HepG2 (cell line): Measurements from ENCODE around the gene LHFPL2. TPM values are rescaled to one million over a fixed set of nuclear protein-coding genes. Genes with fewer than 3 reads are reported as not detected.

Source experiments
- CHCHD3 ChIP-seq: sonication (generic); formaldehyde crosslinking; IDR thresholded peaks from 2 replicates; pipeline ENCODE4 v1.8.0; 2022; ENCODE audit warnings: mild to moderate bottlenecking, missing genetic modification reagents, moderate library complexity
- ZFYVE20 ChIP-seq: sonication (generic); formaldehyde crosslinking; IDR thresholded peaks from 2 replicates; pipeline ENCODE4 v1.8.0; 2023; ENCODE audit warnings: low read depth, mild to moderate bottlenecking, moderate library complexity, missing genetic modification reagents, borderline replicate concordance
- ZNF350 ChIP-seq: sonication (generic); formaldehyde crosslinking; IDR thresholded peaks from 2 replicates; pipeline ENCODE4 v1.4.0; 2020; ENCODE audit warnings: mild to moderate bottlenecking, low read depth, missing genetic modification reagents, borderline replicate concordance
- ZNF468 ChIP-seq: sonication (generic); formaldehyde crosslinking; IDR thresholded peaks from 2 replicates; pipeline ENCODE4 v1.8.0; 2022; ENCODE audit warnings: mild to moderate bottlenecking, moderate library complexity, missing genetic modification reagents
- ZNF501 ChIP-seq: sonication (generic); formaldehyde crosslinking; IDR thresholded peaks from 2 replicates; pipeline ENCODE4 v1.5.1; 2020; ENCODE audit warnings: mild to moderate bottlenecking, moderate library complexity, missing genetic modification reagents
- polyA plus RNA-seq, 8 experiments: library from polyadenylated mRNA; depleted of rRNA in 3 of 8; stranded (reverse) in 7 of 8; unstranded in 1 of 8; fragments of >200 nt; fragmentation: Illumina TruSeq in 4 of 8; extraction: Trizol in 4 of 8; gene quantifications; 2 replicates each; pipeline versions ENCODE4 v1.2.1 to v1.2.3, GENCODE V29; 2011 to 2016; ENCODE audit warnings: low read depth in 4 of 8, missing spikeins in 1 of 8, mixed read lengths in 1 of 8; ENCODE audit not compliant: insufficient read depth in 1 of 8
- total RNA-seq, 5 experiments: library from RNA; depleted of rRNA; stranded (reverse); fragments of >200 nt; fragmentation: Illumina TruSeq; extraction: Trizol; gene quantifications; 2 replicates each; pipeline ENCODE4 v1.2.3, GENCODE V29; 2016; ENCODE audit warnings: low read depth in 1 of 5
- TF ChIP-seq, protein P1 (sequence below): sonication (generic); formaldehyde crosslinking; IDR thresholded peaks from 2 replicates; pipeline ENCODE4 v1.5.0; 2020; ENCODE audit warnings: mild to moderate bottlenecking, missing genetic modification reagents
- TF ChIP-seq, protein P2 (sequence below): sonication (generic); formaldehyde crosslinking; IDR thresholded peaks from 2 replicates; pipeline ENCODE4 v1.4.0; 2020; ENCODE audit warnings: missing genetic modification reagents
- TF ChIP-seq, protein P3 (sequence below): sonication (generic); formaldehyde crosslinking; IDR thresholded peaks from 2 replicates; pipeline ENCODE4 v1.5.1; 2020; ENCODE audit warnings: missing genetic modification reagents, mild to moderate bottlenecking, borderline replicate concordance

Gene LHFPL2
- total and polyA plus RNA-seq, 2 of the 13 experiments (the other 11 are each of a cell fraction or from before 2014, with no cell fraction given): 6.0 to 20.0 TPM

DNA sequence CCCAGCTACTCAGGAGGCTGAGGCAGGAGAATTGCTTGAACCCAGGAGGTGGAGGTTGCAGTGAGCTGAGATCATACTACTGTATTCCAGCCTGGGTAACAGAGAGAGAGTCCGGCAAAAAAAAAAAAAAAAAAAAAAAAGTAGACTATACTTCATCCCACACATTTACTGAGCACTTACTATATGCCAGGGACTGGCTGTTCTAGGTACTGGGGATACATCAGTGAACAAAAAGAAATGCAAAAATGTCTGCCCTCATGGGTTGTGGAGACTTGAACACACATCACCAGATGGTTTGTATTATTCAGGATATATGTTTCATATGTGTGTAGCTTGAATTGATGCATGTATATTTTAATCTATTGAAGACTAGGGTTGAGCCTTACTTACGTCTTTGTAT lies 2.9 kb upstream of the LHFPL2 start (continued):
- TF ChIP-seq, protein P1, sequence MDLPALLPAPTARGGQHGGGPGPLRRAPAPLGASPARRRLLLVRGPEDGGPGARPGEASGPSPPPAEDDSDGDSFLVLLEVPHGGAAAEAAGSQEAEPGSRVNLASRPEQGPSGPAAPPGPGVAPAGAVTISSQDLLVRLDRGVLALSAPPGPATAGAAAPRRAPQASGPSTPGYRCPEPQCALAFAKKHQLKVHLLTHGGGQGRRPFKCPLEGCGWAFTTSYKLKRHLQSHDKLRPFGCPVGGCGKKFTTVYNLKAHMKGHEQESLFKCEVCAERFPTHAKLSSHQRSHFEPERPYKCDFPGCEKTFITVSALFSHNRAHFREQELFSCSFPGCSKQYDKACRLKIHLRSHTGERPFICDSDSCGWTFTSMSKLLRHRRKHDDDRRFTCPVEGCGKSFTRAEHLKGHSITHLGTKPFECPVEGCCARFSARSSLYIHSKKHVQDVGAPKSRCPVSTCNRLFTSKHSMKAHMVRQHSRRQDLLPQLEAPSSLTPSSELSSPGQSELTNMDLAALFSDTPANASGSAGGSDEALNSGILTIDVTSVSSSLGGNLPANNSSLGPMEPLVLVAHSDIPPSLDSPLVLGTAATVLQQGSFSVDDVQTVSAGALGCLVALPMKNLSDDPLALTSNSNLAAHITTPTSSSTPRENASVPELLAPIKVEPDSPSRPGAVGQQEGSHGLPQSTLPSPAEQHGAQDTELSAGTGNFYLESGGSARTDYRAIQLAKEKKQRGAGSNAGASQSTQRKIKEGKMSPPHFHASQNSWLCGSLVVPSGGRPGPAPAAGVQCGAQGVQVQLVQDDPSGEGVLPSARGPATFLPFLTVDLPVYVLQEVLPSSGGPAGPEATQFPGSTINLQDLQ (CRISPR knock-in tag): no peak
- TF ChIP-seq ZNF350 (CRISPR knock-in tag) (no peak), CHCHD3 (no peak), ZFYVE20 (CRISPR knock-in tag) (no peak), ZNF468 (CRISPR knock-in tag) (no peak), ZNF501 (CRISPR knock-in tag) (no peak)
- TF ChIP-seq, protein P2, sequence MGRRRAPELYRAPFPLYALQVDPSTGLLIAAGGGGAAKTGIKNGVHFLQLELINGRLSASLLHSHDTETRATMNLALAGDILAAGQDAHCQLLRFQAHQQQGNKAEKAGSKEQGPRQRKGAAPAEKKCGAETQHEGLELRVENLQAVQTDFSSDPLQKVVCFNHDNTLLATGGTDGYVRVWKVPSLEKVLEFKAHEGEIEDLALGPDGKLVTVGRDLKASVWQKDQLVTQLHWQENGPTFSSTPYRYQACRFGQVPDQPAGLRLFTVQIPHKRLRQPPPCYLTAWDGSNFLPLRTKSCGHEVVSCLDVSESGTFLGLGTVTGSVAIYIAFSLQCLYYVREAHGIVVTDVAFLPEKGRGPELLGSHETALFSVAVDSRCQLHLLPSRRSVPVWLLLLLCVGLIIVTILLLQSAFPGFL (CRISPR knock-in tag): no peak
- TF ChIP-seq, protein P3, sequence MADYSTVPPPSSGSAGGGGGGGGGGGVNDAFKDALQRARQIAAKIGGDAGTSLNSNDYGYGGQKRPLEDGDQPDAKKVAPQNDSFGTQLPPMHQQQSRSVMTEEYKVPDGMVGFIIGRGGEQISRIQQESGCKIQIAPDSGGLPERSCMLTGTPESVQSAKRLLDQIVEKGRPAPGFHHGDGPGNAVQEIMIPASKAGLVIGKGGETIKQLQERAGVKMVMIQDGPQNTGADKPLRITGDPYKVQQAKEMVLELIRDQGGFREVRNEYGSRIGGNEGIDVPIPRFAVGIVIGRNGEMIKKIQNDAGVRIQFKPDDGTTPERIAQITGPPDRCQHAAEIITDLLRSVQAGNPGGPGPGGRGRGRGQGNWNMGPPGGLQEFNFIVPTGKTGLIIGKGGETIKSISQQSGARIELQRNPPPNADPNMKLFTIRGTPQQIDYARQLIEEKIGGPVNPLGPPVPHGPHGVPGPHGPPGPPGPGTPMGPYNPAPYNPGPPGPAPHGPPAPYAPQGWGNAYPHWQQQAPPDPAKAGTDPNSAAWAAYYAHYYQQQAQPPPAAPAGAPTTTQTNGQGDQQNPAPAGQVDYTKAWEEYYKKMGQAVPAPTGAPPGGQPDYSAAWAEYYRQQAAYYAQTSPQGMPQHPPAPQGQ (CRISPR knock-in tag): no peak
